HG03558 (cell line): ENCODE results near the gene CELSR2.
"Not testable (repeated sequence)": the region's sequence is repeated elsewhere in the genome, so short reads cannot be mapped to it uniquely, and the experiment has no call there.

Experiments used
- ATAC-seq: cut with Tn5 transposase; IDR thresholded peaks from one replicate; pipeline ENCODE4 v1.9.1; 2021; ENCODE audit warnings: moderate number of reproducible peaks; ENCODE audit not compliant: unreplicated experiment; ENCODE audit errors: extremely low read depth

Gene CELSR2

GRCh38 chr1:109299558-109300343, 50.4 kb downstream of the CELSR2 start:
- no peak for ATAC-seq

DNA sequence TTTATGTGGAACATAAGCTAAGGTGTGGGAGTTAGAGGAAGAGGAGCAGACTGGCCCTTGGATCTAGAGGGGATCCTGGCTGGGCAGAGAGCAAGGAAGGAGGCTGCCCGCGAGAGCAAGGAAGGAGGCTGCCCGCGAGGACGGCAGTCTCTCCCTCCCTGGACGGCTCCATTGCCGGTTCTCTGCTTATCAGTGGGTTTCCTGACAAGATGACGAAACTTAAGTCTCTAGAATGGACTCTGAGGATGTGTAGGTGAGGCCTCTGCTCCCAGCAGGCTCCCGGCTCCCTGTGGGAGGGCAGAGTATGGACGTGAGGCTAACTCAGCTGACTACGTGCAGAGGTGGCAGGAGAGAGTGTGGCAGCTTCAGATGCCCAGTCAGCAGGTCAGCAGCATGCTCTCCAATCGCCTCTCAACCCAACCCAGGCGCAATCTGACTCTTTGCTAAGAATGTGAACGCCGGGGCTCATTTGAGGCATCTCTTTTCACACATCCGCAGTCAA, 51.4 kb downstream of the CELSR2 start:
- ATAC-seq: no peak

DNA sequence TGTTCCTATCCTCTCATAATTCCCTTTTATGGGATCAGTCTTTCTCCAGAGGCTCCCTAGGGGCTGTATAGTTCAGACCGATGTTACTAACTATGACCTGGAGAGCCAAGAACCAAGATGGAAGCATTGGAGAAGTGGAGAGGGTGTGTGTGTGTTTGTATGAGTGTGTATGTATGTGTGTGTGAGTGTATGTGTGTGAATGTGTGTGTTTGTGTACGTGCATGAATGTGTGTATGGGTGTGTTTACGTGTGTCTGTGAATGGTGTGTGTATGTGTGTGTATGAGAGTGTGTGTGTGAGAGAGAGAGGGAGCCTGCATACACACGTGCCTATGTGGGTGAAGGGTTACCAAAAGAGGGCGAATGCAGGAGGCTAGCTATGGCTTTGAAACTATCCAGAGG, 52.5 kb downstream of the CELSR2 start:
- ATAC-seq: no peak

DNA sequence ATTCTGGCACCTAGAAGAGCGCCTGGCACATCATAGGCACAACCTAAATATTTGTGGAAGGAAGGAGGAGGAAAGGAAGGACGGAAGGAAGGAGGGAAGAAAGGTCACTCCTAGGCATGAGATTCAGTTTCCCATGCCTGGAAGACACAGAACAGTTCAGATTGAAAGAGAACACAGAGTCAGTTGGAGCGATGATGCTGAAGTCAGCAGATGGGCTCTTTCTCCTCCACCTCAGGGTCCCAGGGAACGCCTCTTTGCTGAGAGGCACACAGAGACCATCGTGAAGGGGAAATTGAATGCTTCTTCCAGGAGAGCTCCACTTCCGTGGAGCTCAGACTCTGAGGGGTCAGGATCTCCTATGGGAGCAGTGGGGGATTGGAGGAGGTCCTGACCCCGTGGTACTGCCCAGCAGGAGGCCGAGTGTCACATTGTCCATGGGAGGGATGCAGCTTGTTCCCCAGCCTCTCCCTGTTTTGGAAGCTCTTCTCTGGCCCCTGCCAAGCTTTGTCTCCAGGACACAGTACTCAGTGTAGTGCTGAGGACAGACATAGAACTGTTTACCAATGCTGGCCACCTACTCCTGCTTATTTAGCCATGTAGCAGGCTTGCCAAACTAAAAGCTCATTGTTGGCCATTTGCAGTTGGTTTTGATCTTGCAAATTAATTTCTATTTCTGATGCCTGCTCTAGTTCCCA, 55.0 kb downstream of the CELSR2 start:
- no peak for ATAC-seq

GRCh38 chr1:109305991-109306390, 56.7 kb downstream of the CELSR2 start:
- not testable (repeated sequence) for ATAC-seq

- ATAC-seq: no peak
Observed at GRCh38 chr1:109306832-109307273, 57.5 kb downstream of the CELSR2 start, which contains the start of gene MYBPHL. Gene MYBPHL, minus strand, starts transcription at chr1:109307011. Its CDS starts 20 bp downstream, at chr1:109306991.

DNA sequence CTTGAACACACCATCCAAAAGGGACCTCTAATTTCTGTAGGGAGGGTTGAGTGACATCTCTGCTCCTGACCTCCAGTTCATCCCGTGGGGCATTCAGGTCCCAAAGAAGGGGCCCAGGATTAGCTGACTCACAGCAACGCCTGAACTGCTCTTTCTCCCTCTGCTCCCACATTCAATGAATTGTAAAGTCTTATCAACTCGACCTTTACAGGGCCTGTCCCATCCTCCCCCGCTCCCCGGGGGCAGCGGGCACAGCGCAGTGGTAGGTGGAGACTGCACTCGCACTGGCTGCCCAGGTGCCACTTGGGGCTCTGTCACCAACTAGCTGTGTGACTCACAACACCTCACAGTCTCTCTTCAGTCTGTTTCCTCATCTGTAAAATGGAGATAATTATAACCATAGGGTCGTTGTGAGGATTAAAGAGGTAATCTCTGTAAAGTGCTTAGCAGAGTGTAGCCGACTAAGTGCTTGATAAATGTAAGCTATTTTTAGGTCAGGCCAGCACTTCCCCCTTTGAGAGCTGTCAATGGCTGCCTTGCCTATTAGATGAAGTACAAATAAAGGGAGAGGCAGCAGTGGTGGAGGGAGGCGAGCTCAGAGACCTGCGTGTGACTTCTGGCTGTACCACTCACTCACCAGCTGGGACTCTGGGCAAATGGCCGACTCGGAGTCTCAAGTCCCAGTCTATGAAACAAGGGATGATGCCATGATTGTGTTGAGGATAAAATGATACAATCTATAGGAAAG, 58.1 kb downstream of the CELSR2 start:
- ATAC-seq: no peak

- no peak for ATAC-seq
Observed at GRCh38 chr1:109309347-109309746, 60.0 kb downstream of the CELSR2 start.

DNA sequence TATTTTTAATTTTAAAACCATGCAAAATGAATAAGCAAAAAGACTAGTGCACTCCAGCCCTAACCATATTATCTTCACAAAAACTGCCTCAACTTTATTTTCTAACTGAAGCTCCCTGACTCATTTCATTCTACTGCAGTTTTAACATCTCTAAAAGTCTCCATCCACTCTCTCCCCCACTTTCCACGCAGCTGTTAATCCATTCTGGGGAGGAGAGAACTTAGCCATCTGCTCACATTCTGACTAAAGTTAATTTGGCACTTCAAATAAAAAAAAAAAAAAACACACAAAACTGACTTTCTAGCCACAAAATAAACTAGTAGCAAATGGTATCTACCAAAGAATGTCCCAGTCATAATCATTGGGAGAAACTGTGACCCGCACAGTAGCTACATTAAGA, 62.9 kb downstream of the CELSR2 start:
- no peak for ATAC-seq

DNA sequence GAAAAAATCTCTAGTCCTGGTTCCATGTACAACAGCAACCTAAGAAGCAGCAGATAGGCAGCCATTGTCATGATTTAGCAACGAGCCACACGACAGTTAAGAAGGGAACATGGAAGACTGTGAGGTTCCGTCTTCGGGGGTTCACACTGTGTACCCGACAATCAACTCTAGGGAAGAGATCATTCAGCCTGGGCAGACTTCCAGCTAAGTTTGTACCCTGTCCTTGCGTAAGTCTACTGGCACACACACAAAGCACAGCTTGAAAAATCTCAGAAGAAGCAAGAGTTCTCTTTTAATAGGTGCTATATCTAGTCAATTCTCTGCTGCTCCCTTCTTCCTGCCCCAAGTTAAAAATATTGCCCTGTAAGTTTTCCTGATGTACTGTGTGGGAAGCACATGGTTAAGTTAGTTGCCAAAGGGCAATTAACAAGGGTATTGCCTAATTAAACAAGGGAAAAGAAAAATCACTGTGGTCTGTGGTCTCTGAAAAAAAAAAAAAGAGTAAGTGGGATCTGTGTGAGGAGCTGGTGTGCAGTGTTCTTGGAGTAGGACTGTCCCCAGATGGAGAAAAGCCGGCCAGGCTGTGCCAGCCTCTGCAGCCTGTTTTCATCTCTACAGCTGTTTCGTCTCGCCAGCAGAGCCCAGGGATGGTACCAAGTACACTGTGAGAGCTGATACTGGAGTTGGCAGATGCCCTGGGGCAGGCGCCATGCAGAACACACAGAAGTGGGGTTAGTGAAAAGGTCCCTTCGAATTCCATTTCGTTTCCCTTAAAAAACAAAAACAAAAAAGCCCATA, 63.8 kb downstream of the CELSR2 start:
- ATAC-seq: no peak

GRCh38 chr1:109314795-109315194, 65.5 kb downstream of the CELSR2 start:
- ATAC-seq: no peak

DNA sequence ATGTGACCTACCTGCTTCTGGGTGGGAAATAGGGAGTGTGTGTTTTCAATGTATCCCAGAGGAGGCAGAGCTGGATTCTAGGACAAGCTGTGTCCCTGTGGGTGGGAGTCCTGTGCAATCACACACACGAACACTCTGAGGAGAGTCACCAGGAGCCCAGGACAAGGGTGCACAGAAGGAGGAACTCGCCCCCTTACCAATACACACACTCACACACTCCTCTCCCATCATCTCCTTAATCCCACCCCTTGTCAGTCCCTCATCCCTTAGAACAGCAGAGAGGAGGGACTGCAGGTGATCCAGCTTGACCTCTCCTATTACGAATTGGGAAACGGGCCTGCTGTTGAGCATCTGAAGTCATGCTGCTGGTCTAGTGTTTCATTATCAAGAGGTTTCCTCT, 65.9 kb downstream of the CELSR2 start:
- no peak for ATAC-seq

DNA sequence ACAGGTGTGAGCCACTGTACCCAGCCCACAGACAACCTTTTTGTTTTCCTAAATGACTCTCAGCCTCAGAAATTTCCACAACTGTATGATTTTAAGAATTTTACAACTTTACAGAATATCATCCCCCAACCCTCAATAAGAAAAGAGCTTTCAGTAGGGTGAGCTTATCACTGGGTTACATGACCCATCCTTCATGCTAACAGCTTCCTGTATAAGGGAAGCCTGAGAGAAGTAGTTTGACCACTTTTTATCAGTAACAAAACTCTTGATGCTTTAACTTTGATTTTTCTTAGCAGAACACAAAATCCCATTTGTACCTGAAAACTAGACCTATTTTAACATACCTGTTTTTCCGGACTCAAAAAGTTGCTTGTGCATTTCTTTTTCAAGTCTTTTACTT, 67.2 kb downstream of the CELSR2 start:
- ATAC-seq: no peak

- no peak for ATAC-seq
Observed at GRCh38 chr1:109319114-109319513, 69.8 kb downstream of the CELSR2 start.

- no peak for ATAC-seq
Observed at GRCh38 chr1:109322974-109323373, 73.6 kb downstream of the CELSR2 start.
